Neural progenitor cell (in vitro differentiated cells): ENCODE measurements around the gene TRIM47. TPM values are rescaled to one million over a fixed set of nuclear protein-coding genes. Genes with fewer than 3 reads are reported as not detected.

Experiments used
- DNase-seq: peaks from one replicate; pipeline ENCODE4 v3.0.0-alpha.2; 2016; ENCODE audit warnings: low spot score
- H2AFZ ChIP-seq: fragments of 200-600 bp; sonication (generic); replicated peaks from 2 replicates; pipeline ENCODE4 v1.6.1; 2016; ENCODE audit warnings: antibody characterized with exemption
- H3F3A ChIP-seq: fragments of 200-600 bp; sonication (generic); 2 replicates; pipeline ENCODE4 v1.6.1; 2016; ENCODE audit warnings: antibody characterized with exemption, low read depth
- H3K27ac ChIP-seq: fragments of 200-600 bp; sonication (generic); 2 replicates; pipeline ENCODE4 v1.5.1; 2016; ENCODE audit warnings: mild to moderate bottlenecking
- H3K27me3 ChIP-seq: fragments of 200-600 bp; sonication (generic); 2 replicates; pipeline ENCODE4 v1.6.1; 2016; ENCODE audit warnings: mild to moderate bottlenecking, moderate library complexity
- H3K36me3 ChIP-seq: fragments of 200-600 bp; sonication (generic); 2 replicates; pipeline ENCODE4 v1.5.1; 2016
- H3K4me1 ChIP-seq: fragments of 200-600 bp; sonication (generic); 2 replicates; pipeline ENCODE4 v1.6.1; 2016; ENCODE audit warnings: mixed run types
- H3K4me2 ChIP-seq: fragments of 200-600 bp; sonication (generic); 2 replicates; pipeline ENCODE4 v1.6.1; 2016
- H3K4me3 ChIP-seq: fragments of 200-600 bp; sonication (generic); 2 replicates; pipeline ENCODE4 v1.5.1; 2016
- H3K79me2 ChIP-seq: fragments of 200-600 bp; sonication (generic); 2 replicates; pipeline ENCODE4 v1.6.1; 2016; ENCODE audit warnings: low read depth
- H3K9ac ChIP-seq: fragments of 200-600 bp; sonication (generic); 2 replicates; pipeline ENCODE4 v1.6.1; 2016
- H3K9me3 ChIP-seq: fragments of 200-600 bp; sonication (generic); 2 replicates; pipeline ENCODE4 v1.5.1; 2016; ENCODE audit warnings: low read depth
- H4K20me1 ChIP-seq: fragments of 200-600 bp; sonication (generic); 2 replicates; pipeline ENCODE4 v1.6.1; 2016; ENCODE audit warnings: low read depth
- H3K27ac Mint-ChIP-seq: 3 replicates; pipeline ENCODE4 v1.8.0; 2021; ENCODE audit warnings: mixed read lengths
- H3K27me3 Mint-ChIP-seq: 2 replicates; pipeline ENCODE4 v1.8.0; 2022; ENCODE audit warnings: low read depth, mild to moderate bottlenecking, inconsistent platforms, moderate library complexity, mixed read lengths; ENCODE audit not compliant: insufficient read depth
- H3K36me3 Mint-ChIP-seq: 3 replicates; pipeline ENCODE4 v1.8.0; 2021; ENCODE audit warnings: mixed read lengths
- H3K4me1 Mint-ChIP-seq: 3 replicates; pipeline ENCODE4 v1.8.0; 2021; ENCODE audit warnings: mixed read lengths
- H3K4me3 Mint-ChIP-seq: 3 replicates; pipeline ENCODE4 v1.8.0; 2021; ENCODE audit warnings: mild to moderate bottlenecking, moderate library complexity, mixed read lengths
- H3K9me3 Mint-ChIP-seq: 3 replicates; pipeline ENCODE4 v1.8.0; 2020; ENCODE audit warnings: mixed read lengths
- CTCF ChIP-seq: fragments of 200-600 bp; sonication (generic); IDR thresholded peaks from 2 replicates; pipeline ENCODE4 v1.5.1; 2017; ENCODE audit warnings: antibody characterized with exemption, mild to moderate bottlenecking
- EZH2 ChIP-seq: fragments of 200-600 bp; sonication (generic); IDR thresholded peaks from 2 replicates; pipeline ENCODE4 v1.6.1; 2017; ENCODE audit warnings: antibody characterized with exemption, mild to moderate bottlenecking, moderate library complexity
- EZH2phosphoT487 ChIP-seq: fragments of 200-600 bp; sonication (generic); IDR thresholded peaks from 2 replicates; pipeline ENCODE4 v1.6.1; 2017; ENCODE audit warnings: antibody characterized with exemption
- total RNA-seq: library from RNA; depleted of rRNA; stranded (reverse); fragments of >200 nt; gene quantifications from 2 replicates; pipeline ENCODE4 v1.2.3, GENCODE V29; 2015; ENCODE audit warnings: low replicate concordance

Gene TRIM47
- total RNA-seq, 1 donor from 2014 or later, result 1.3 TPM

- peaks cover 3% of the 10 kb centered on the region for H3K27me3 Mint-ChIP-seq
- DNase-seq, result no peak
- Histone ChIP-seq H3K4me2 (no peak overlapping the region), H3K9ac (no peak overlapping the region), H3K36me3 (no peaks in the 10 kb centered on the region), H3K79me2 (no peaks in the 10 kb centered on the region), H3K4me1 (no peaks in the 10 kb centered on the region), H3F3A (peaks cover 7% of the 10 kb centered on the region), H3K27ac (no peak overlapping the region), H3K4me3 (no peak overlapping the region), H3K9me3 (no peaks in the 10 kb centered on the region), H3K27me3 (no peaks in the 10 kb centered on the region), H4K20me1 (no peaks in the 10 kb centered on the region), H2AFZ (no peak overlapping the region)
- TF ChIP-seq EZH2 (no peak), EZH2phosphoT487 (no peak), CTCF (no peak)
- no peaks in the 10 kb centered on the region for H3K4me1 Mint-ChIP-seq
- H3K36me3 Mint-ChIP-seq, result peaks cover 4% of the 10 kb centered on the region
- no peak overlapping the region for H3K4me3 Mint-ChIP-seq
- H3K27ac Mint-ChIP-seq, result no peak overlapping the region
- H3K9me3 Mint-ChIP-seq, result no peaks in the 10 kb centered on the region
Measured at GRCh38 chr17:75914643-75915267, 36.4 kb upstream of the TRIM47 start.

DNA sequence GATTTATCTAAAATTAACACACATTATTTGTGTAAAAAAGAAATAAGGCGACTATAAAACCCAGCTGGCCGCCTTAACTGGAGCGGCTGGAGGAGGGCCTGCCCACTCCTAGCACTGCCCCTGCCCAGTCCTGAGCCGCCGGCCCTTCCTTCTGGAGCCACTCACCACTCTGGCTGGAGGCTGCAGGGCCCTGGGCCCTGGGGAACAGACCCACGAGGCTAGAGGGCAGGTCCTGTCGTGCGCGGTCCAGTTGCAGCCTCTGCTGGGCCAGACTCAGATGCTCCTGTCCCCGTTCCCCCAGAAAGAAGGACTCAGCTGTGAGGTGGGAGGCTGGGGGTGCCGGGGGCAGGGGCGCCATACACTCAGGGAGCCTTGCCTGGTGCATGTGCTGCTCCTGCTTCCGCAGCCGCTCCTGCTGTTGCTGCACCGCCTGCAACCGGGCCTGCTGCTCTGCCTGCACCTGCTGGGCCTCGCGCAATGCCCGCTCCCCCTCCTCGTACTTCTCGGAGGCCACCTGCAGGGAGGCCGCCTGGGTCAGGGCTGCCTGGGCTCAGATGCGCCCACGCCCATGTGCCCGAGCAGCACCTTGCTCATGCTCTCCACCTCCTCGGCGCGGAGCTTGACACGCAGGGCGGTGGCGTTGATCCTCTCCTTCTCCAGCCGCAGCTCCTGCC lies 35.3 kb upstream of the TRIM47 start:
- Mint-ChIP-seq H3K27ac (no peak overlapping the region), H3K9me3 (no peaks in the 10 kb centered on the region), H3K27me3 (peaks cover 3% of the 10 kb centered on the region), H3K4me1 (no peaks in the 10 kb centered on the region), H3K4me3 (no peak overlapping the region), H3K36me3 (peaks cover 6% of the 10 kb centered on the region)
- no peak for DNase-seq
- no peaks in the 10 kb centered on the region for H3K79me2 ChIP-seq
- no peak overlapping the region for H2AFZ ChIP-seq
- no peaks in the 10 kb centered on the region for H3K27me3 ChIP-seq
- no peak overlapping the region for H3K27ac ChIP-seq
- no peak overlapping the region for H3K4me3 ChIP-seq
- H3K36me3 ChIP-seq, result no peaks in the 10 kb centered on the region
- H3F3A ChIP-seq, result peaks cover 7% of the 10 kb centered on the region
- H3K9ac ChIP-seq, result no peak overlapping the region
- no peaks in the 10 kb centered on the region for H3K9me3 ChIP-seq
- no peaks in the 10 kb centered on the region for H3K4me1 ChIP-seq
- TF ChIP-seq EZH2 (no peak), EZH2phosphoT487 (no peak), CTCF (no peak)
- H3K4me2 ChIP-seq, result no peak overlapping the region
- H4K20me1 ChIP-seq, result no peaks in the 10 kb centered on the region

- Histone ChIP-seq H3F3A (peaks cover 14% of the 10 kb centered on the region), H3K4me3 (no peak overlapping the region), H3K9me3 (no peaks in the 10 kb centered on the region), H3K4me2 (peak overlapping the region; percentile 54), H4K20me1 (no peaks in the 10 kb centered on the region), H3K27me3 (no peaks in the 10 kb centered on the region), H3K27ac (peak overlapping the region; percentile 47), H3K9ac (peak overlapping the region; percentile 25), H3K4me1 (no peaks in the 10 kb centered on the region), H3K79me2 (no peaks in the 10 kb centered on the region), H3K36me3 (no peaks in the 10 kb centered on the region), H2AFZ (peak overlapping the region; percentile 58)
- Mint-ChIP-seq H3K4me1 (no peaks in the 10 kb centered on the region), H3K27me3 (peaks cover 6% of the 10 kb centered on the region), H3K36me3 (peaks cover 3% of the 10 kb centered on the region), H3K9me3 (no peaks in the 10 kb centered on the region), H3K27ac (no peak overlapping the region), H3K4me3 (no peak overlapping the region)
- DNase-seq, result peak; percentile 54
- TF ChIP-seq CTCF, result no peak
- no peak for TF ChIP-seq EZH2phosphoT487
- no peak for TF ChIP-seq EZH2
Measured at GRCh38 chr17:75910699-75911098, 32.3 kb upstream of the TRIM47 start.
